Activated B cell treated with CpG ODN at 0.5 μM for 24 hours (primary cell): ENCODE data around the gene CHCHD6. TPM values are rescaled to one million over a fixed set of nuclear protein-coding genes. Genes with fewer than 3 reads are reported as not detected.

Experiments used
- ATAC-seq: fragments of 200-7000 bp; cut with Tn5 transposase; one replicate; pipeline ENCODE4 v1.10.0; 2021; ENCODE audit warnings: low read depth, mild to moderate bottlenecking, moderate library complexity
- CTCF ChIA-PET: fragments of 350-600 bp; sonication (Branson Sonifier 250); formaldehyde crosslinking; loops from one replicate; lab custom pipeline; 2021; ENCODE audit warnings: antibody characterized with exemption; lab: Charles Lee
- POLR2A ChIA-PET: fragments of 350-600 bp; sonication (Branson Sonifier 250); formaldehyde crosslinking; loops from one replicate; lab custom pipeline; 2021; ENCODE audit warnings: antibody characterized with exemption; lab: Charles Lee
- DNase-seq: peaks from one replicate; pipeline ENCODE4 v3.0.0; 2022
- H3K27ac Mint-ChIP-seq: one replicate; pipeline ENCODE4 v1.8.0; 2020; ENCODE audit warnings: mixed read lengths
- H3K27me3 Mint-ChIP-seq: one replicate; pipeline ENCODE4 v1.8.0; 2021; ENCODE audit warnings: mixed read lengths
- H3K36me3 Mint-ChIP-seq: one replicate; pipeline ENCODE4 v1.8.0; 2021; ENCODE audit warnings: low read depth, mixed read lengths
- H3K4me1 Mint-ChIP-seq: one replicate; pipeline ENCODE4 v1.8.0; 2021; ENCODE audit warnings: mixed read lengths
- H3K4me3 Mint-ChIP-seq: one replicate; pipeline ENCODE4 v1.8.0; 2020; ENCODE audit warnings: mild to moderate bottlenecking, mixed read lengths
- H3K9me3 Mint-ChIP-seq: one replicate; pipeline ENCODE4 v1.8.0; 2020; ENCODE audit warnings: mixed read lengths
- intact Hi-C: fragments of 100-400 bp; cut with micrococcal nuclease; formaldehyde crosslinking; loops from one replicate; pipeline ENCODE4 v1.15.1; 2024
- total RNA-seq: library from RNA; stranded (reverse); gene quantifications from 2 replicates; pipeline ENCODE4 v1.2.3, GENCODE V29; 2022
- TF ChIP-seq, protein P1 (sequence below): fragments of 200-600 bp; IDR thresholded peaks from one replicate; pipeline ENCODE4 v1.8.0; 2022; ENCODE audit warnings: antibody characterized with exemption, mild to moderate bottlenecking

CHCHD6 gene
- total RNA-seq, 1 donor from 2014 or later, result 10.0 TPM

DNA sequence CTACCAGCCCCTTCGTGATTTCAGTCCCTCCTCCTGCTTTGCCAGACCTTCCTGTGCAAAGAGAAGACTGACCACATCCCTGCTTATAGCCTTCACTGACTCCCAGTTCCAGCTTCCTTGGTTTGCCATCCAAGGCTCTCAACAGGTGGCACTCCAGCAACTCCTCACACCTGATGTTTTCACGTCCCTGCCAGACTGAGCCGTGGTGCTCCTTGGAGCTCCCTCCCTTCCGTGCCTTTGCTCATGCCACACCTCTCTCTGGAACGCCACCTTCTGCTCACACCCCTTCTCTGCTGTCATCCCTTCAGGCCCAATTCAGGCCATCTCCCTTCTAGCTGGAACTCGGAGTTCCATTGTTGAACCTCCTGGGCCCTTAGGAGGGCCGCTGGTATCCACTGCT lies 12.0 kb downstream of the CHCHD6 start:
- no peak for DNase-seq
- H3K4me3 Mint-ChIP-seq, result no peak overlapping the region
- H3K27ac Mint-ChIP-seq, result no peak overlapping the region
- ChIA-PET CTCF (no interaction called here), POLR2A (interaction anchor here (0.5 kb wide), 1 partner anchor 833 kb away, joined by 4 read pairs; no protein-coding TSS in a partner anchor)
- TF ChIP-seq, protein P1, sequence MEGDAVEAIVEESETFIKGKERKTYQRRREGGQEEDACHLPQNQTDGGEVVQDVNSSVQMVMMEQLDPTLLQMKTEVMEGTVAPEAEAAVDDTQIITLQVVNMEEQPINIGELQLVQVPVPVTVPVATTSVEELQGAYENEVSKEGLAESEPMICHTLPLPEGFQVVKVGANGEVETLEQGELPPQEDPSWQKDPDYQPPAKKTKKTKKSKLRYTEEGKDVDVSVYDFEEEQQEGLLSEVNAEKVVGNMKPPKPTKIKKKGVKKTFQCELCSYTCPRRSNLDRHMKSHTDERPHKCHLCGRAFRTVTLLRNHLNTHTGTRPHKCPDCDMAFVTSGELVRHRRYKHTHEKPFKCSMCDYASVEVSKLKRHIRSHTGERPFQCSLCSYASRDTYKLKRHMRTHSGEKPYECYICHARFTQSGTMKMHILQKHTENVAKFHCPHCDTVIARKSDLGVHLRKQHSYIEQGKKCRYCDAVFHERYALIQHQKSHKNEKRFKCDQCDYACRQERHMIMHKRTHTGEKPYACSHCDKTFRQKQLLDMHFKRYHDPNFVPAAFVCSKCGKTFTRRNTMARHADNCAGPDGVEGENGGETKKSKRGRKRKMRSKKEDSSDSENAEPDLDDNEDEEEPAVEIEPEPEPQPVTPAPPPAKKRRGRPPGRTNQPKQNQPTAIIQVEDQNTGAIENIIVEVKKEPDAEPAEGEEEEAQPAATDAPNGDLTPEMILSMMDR, result no peak
- H3K27me3 Mint-ChIP-seq, result no peaks in the 10 kb centered on the region
- no peak for ATAC-seq
- peaks cover 3% of the 10 kb centered on the region for H3K36me3 Mint-ChIP-seq
- no peaks in the 10 kb centered on the region for H3K9me3 Mint-ChIP-seq
- intact Hi-C loops, result no loop called here
- peaks cover 8% of the 10 kb centered on the region for H3K4me1 Mint-ChIP-seq

DNA sequence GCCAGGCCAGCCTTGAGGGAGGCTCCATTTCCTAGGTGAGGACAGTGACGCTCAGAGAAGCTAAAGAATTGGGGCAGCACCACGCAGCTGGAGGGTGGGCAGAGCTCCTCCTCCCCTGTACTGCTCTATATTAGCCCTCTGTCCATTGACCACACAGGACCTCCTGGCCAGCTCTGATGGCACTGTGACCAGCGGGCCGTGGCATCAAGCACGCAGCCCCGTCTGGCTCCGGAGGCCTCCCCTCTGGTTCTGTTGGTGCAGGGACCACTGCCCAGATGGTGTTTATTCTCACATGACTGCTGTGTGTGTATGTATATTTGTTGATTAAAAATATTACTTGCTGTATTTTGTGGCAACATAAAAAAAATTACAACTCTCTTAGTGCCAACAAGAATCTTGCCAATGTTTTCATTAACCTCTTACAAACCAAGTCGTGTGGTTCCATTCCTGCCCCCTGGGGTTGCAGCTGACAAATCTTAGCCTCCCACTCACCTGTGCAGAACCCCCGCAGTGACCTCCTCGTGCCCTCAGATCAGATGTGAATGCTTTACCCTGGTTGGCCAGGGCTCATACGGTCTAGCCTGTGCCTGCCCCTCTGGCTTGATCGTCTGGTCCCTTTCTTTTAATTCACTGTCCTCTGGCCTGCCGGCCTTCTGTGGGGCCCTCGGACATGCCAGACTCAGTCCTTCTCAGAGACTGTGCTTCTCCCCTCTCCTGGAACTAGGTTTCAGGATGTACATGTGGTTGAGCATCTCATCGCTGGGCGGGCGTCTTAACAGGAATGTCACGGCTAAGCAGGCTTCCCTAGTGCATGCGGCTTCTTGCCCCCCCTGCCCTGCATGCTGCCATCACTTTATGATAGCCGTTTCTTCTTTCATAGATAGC lies 14.8 kb downstream of the CHCHD6 start:
- H3K27me3 Mint-ChIP-seq, result no peaks in the 10 kb centered on the region
- H3K36me3 Mint-ChIP-seq, result no peaks in the 10 kb centered on the region
- ATAC-seq, result no peak

DNA sequence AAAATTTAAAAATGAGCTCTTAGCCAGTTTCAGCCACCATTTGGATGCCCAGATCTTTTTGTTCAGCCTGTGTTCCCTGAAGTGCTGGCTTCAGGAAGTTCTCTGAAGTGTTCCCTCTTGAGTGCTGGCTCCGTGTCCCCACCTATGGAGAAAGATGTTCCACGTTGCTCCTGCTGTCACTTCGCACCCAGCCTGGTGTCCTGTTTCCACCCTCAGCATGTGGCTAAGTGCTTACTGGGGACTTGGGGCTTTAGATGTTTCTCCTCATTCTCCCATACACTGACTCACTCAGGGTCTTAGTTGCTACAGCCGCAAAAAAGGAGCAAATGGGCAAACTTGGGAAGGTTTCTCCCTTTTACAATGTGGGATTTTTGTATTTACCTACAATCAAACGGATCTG lies 16.6 kb downstream of the CHCHD6 start:
- Mint-ChIP-seq H3K27me3 (no peaks in the 10 kb centered on the region), H3K9me3 (peaks cover 7% of the 10 kb centered on the region), H3K27ac (no peak overlapping the region), H3K4me1 (peaks cover 8% of the 10 kb centered on the region), H3K4me3 (no peak overlapping the region), H3K36me3 (peaks cover 11% of the 10 kb centered on the region)
- ChIA-PET CTCF (no interaction called here), POLR2A (no interaction called here)
- no peak for ATAC-seq
- DNase-seq, result no peak
- intact Hi-C loops, result no loop called here
- TF ChIP-seq, protein P1, result no peak

More for the DNA sequence above, 14.8 kb downstream of the CHCHD6 start:
- H3K27ac Mint-ChIP-seq, result no peak overlapping the region
- peaks cover 8% of the 10 kb centered on the region for H3K4me1 Mint-ChIP-seq
- CTCF ChIA-PET, result no interaction called here
- DNase-seq, result no peak
- no peaks in the 10 kb centered on the region for H3K9me3 Mint-ChIP-seq
- H3K4me3 Mint-ChIP-seq, result no peak overlapping the region
- intact Hi-C loops, result no loop called here
- TF ChIP-seq, protein P1, result no peak
- POLR2A ChIA-PET, result no interaction called here

DNA sequence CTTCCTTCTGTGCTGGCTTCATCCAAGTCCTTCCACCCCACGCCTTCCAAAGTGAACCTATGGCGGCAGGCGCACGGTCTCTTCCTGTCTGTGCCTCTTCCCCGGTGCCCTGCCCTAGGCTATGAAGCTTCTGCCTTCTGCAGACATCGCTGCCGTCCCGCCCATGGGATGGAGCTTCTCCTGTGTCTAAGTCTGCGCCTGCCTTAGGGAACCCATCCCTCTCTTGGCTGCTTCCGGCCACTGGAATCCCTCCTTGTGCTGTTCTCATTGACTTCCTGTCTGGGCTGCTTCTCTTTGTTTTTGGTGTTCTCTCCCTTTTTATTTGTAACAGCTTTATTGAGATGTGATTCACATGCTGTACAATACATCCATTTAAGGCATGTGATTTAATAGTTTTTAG lies 17.2 kb downstream of the CHCHD6 start:
- Mint-ChIP-seq H3K9me3 (peaks cover 7% of the 10 kb centered on the region), H3K4me1 (peaks cover 1% of the 10 kb centered on the region), H3K36me3 (peaks cover 14% of the 10 kb centered on the region), H3K27me3 (no peaks in the 10 kb centered on the region), H3K4me3 (no peak overlapping the region), H3K27ac (no peak overlapping the region)
- DNase-seq, result no peak
- ChIA-PET POLR2A (no interaction called here), CTCF (no interaction called here)
- intact Hi-C loops, result no loop called here
- TF ChIP-seq, protein P1, result no peak
- no peak for ATAC-seq

DNA sequence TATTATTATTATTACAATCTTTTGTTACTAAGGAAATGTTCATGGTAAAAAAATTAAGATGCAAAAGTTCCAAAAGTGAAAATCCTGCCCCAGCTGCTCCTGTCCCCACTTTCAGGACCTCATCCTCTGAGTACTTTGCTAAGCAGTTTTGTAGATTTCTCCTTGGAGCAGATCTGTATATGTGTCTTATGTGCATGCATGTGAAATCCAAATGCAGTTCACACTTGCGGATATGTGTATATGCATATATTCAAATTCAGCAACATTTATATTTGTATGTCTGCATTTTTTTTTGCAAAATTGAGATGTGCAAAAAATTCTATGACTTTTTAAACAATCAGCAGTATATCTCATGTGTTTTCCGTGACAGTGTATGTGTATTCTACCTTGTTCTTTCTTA lies 19.2 kb downstream of the CHCHD6 start:
- ChIA-PET CTCF (no interaction called here), POLR2A (no interaction called here)
- TF ChIP-seq, protein P1, result no peak
- Mint-ChIP-seq H3K36me3 (peaks cover 25% of the 10 kb centered on the region), H3K9me3 (peaks cover 7% of the 10 kb centered on the region), H3K4me3 (no peak overlapping the region), H3K27me3 (no peaks in the 10 kb centered on the region), H3K4me1 (no peaks in the 10 kb centered on the region), H3K27ac (no peak overlapping the region)
- DNase-seq (no peak), ATAC-seq (no peak)
- intact Hi-C loops, result no loop called here
